ENCODE results near the gene GBGT1.

Gene GBGT1

GRCh38 chr9:133119103-133119845 is 44.4 kb downstream of the GBGT1 start:
- no CpG with 5 or more reads among the region's 21 CpGs for whole genome bisulfite sequencing (ENCODE audit: insufficient coverage, insufficient read length)
- Histone ChIP-seq H3K27me3 (ENCODE audit: control insufficient read depth, insufficient read depth, low read length) (peaks cover 5% of the 10 kb centered on the region; the same call in 1 of the 2 replicates), H3K27ac (ENCODE audit: low read length) (no peak overlapping the region), H3K4me3 (ENCODE audit: low read length) (no peak overlapping the region), H3K36me3 (ENCODE audit: control insufficient read depth, insufficient read depth, low read length) (no peaks in the 10 kb centered on the region), H3K4me1 (ENCODE audit: control insufficient read depth, insufficient read depth, low read length) (peaks cover 3% of the 10 kb centered on the region), H3K9me3 (ENCODE audit: control insufficient read depth, insufficient read depth, low read length) (no peaks in the 10 kb centered on the region)
- DNase-seq (ENCODE audit: low read depth, low spot score), result no peak

- no peaks in the 10 kb centered on the region for H3K36me3 ChIP-seq (ENCODE audit: control insufficient read depth, insufficient read depth, low read length)
- no CpG with 5 or more reads among the region's 3 CpGs for WGBS (ENCODE audit: insufficient coverage, insufficient read length)
- peaks cover 5% of the 10 kb centered on the region; the same call in 1 of the 2 replicates for H3K27me3 ChIP-seq (ENCODE audit: control insufficient read depth, insufficient read depth, low read length)
- DNase-seq (ENCODE audit: low read depth, low spot score), result no peak
- H3K4me1 ChIP-seq (ENCODE audit: control insufficient read depth, insufficient read depth, low read length), result peaks cover 3% of the 10 kb centered on the region
- no peak overlapping the region for H3K4me3 ChIP-seq (ENCODE audit: low read length)
- H3K27ac ChIP-seq (ENCODE audit: low read length), result no peak overlapping the region
- H3K9me3 ChIP-seq (ENCODE audit: control insufficient read depth, insufficient read depth, low read length), result no peaks in the 10 kb centered on the region
Observed at GRCh38 chr9:133118568-133118967, 45.1 kb downstream of the GBGT1 start.

GRCh38 chr9:133118179-133118520 is 45.6 kb downstream of the GBGT1 start:
- WGBS (ENCODE audit: insufficient coverage, insufficient read length), result no CpG with 5 or more reads among the region's 3 CpGs
- Histone ChIP-seq H3K36me3 (ENCODE audit: control insufficient read depth, insufficient read depth, low read length) (no peaks in the 10 kb centered on the region), H3K27me3 (ENCODE audit: control insufficient read depth, insufficient read depth, low read length) (peaks cover 5% of the 10 kb centered on the region; the same call in 1 of the 2 replicates)

GRCh38 chr9:133117271-133118178 is 46.2 kb downstream of the GBGT1 start:
- DNase-seq (ENCODE audit: low read depth, low spot score), result no peak
- H3K27me3 ChIP-seq (ENCODE audit: control insufficient read depth, insufficient read depth, low read length), result peaks cover 5% of the 10 kb centered on the region; the same call in 1 of the 2 replicates
- no peak overlapping the region for H3K27ac ChIP-seq (ENCODE audit: low read length)
- H3K36me3 ChIP-seq (ENCODE audit: control insufficient read depth, insufficient read depth, low read length), result no peaks in the 10 kb centered on the region
- no peaks in the 10 kb centered on the region for H3K9me3 ChIP-seq (ENCODE audit: control insufficient read depth, insufficient read depth, low read length)
- peaks cover 3% of the 10 kb centered on the region for H3K4me1 ChIP-seq (ENCODE audit: control insufficient read depth, insufficient read depth, low read length)
- no peak overlapping the region for H3K4me3 ChIP-seq (ENCODE audit: low read length)
- WGBS (ENCODE audit: insufficient coverage, insufficient read length), result no CpG with 5 or more reads among the region's 18 CpGs

More at GRCh38 chr9:133118179-133118520, 45.6 kb downstream of the GBGT1 start:
- Histone ChIP-seq H3K4me1 (ENCODE audit: control insufficient read depth, insufficient read depth, low read length) (peaks cover 3% of the 10 kb centered on the region), H3K27ac (ENCODE audit: low read length) (no peak overlapping the region), H3K9me3 (ENCODE audit: control insufficient read depth, insufficient read depth, low read length) (no peaks in the 10 kb centered on the region), H3K4me3 (ENCODE audit: low read length) (no peak overlapping the region)
- DNase-seq (ENCODE audit: low read depth, low spot score), result no peak

- no peaks in the 10 kb centered on the region for H3K36me3 ChIP-seq (ENCODE audit: control insufficient read depth, insufficient read depth, low read length)
- H3K9me3 ChIP-seq (ENCODE audit: control insufficient read depth, insufficient read depth, low read length), result no peaks in the 10 kb centered on the region
- H3K27me3 ChIP-seq (ENCODE audit: control insufficient read depth, insufficient read depth, low read length), result peaks cover 5% of the 10 kb centered on the region; the same call in 1 of the 2 replicates
- no peak overlapping the region for H3K4me3 ChIP-seq (ENCODE audit: low read length)
- no peak for DNase-seq (ENCODE audit: low read depth, low spot score)
- WGBS (ENCODE audit: insufficient coverage, insufficient read length), result no CpG with 5 or more reads among the region's 20 CpGs
- H3K4me1 ChIP-seq (ENCODE audit: control insufficient read depth, insufficient read depth, low read length), result peaks cover 3% of the 10 kb centered on the region
- no peak overlapping the region for H3K27ac ChIP-seq (ENCODE audit: low read length)
Observed at GRCh38 chr9:133116346-133117231, 47.1 kb downstream of the GBGT1 start.

GRCh38 chr9:133115604-133116345 is 47.9 kb downstream of the GBGT1 start:
- no peaks in the 10 kb centered on the region for H3K36me3 ChIP-seq (ENCODE audit: control insufficient read depth, insufficient read depth, low read length)
- peaks cover 5% of the 10 kb centered on the region; the same call in 1 of the 2 replicates for H3K27me3 ChIP-seq (ENCODE audit: control insufficient read depth, insufficient read depth, low read length)
- no CpG with 5 or more reads among the region's 32 CpGs for WGBS (ENCODE audit: insufficient coverage, insufficient read length)
- no peaks in the 10 kb centered on the region for H3K9me3 ChIP-seq (ENCODE audit: control insufficient read depth, insufficient read depth, low read length)
- H3K4me3 ChIP-seq (ENCODE audit: low read length), result no peak overlapping the region
- H3K27ac ChIP-seq (ENCODE audit: low read length), result no peak overlapping the region
- H3K4me1 ChIP-seq (ENCODE audit: control insufficient read depth, insufficient read depth, low read length), result peaks cover 3% of the 10 kb centered on the region
- DNase-seq (ENCODE audit: low read depth, low spot score), result no peak

GRCh38 chr9:133114886-133115603 is 48.7 kb downstream of the GBGT1 start:
- no CpG with 5 or more reads among the region's 19 CpGs for WGBS (ENCODE audit: insufficient coverage, insufficient read length)
- Histone ChIP-seq H3K27me3 (ENCODE audit: control insufficient read depth, insufficient read depth, low read length) (peaks cover 5% of the 10 kb centered on the region; the same call in 1 of the 2 replicates), H3K9me3 (ENCODE audit: control insufficient read depth, insufficient read depth, low read length) (no peaks in the 10 kb centered on the region), H3K4me1 (ENCODE audit: control insufficient read depth, insufficient read depth, low read length) (peaks cover 2% of the 10 kb centered on the region), H3K27ac (ENCODE audit: low read length) (no peak overlapping the region), H3K4me3 (ENCODE audit: low read length) (no peak overlapping the region), H3K36me3 (ENCODE audit: control insufficient read depth, insufficient read depth, low read length) (no peaks in the 10 kb centered on the region)
- DNase-seq (ENCODE audit: low read depth, low spot score), result no peak

- Histone ChIP-seq H3K4me3 (ENCODE audit: low read length) (no peak overlapping the region), H3K27me3 (ENCODE audit: control insufficient read depth, insufficient read depth, low read length) (0 out of 2 replicates have a peak, but pooled peaks cover 3% of the 10 kb centered on the region), H3K9me3 (ENCODE audit: control insufficient read depth, insufficient read depth, low read length) (no peaks in the 10 kb centered on the region), H3K27ac (ENCODE audit: low read length) (no peak overlapping the region), H3K36me3 (ENCODE audit: control insufficient read depth, insufficient read depth, low read length) (no peaks in the 10 kb centered on the region), H3K4me1 (ENCODE audit: control insufficient read depth, insufficient read depth, low read length) (no peaks in the 10 kb centered on the region)
- no peak for DNase-seq (ENCODE audit: low read depth, low spot score)
- WGBS (ENCODE audit: insufficient coverage, insufficient read length), result no CpG with 5 or more reads among the region's 20 CpGs
Observed at GRCh38 chr9:133113949-133114885, 49.5 kb downstream of the GBGT1 start.

All from iPS DF 6.9 (cell line).